Uterus (tissue), 4 donors: ENCODE data around the gene ANKRD33B. TPM values are rescaled to one million over a fixed set of nuclear protein-coding genes. Genes with fewer than 3 reads are reported as not detected.
"Not testable (repeated sequence)": the region's sequence is repeated elsewhere in the genome, so short reads cannot be mapped to it uniquely, and the experiment has no call there.

ENCODE experiments used
- DNase-seq, 2 donors: peaks; one replicate each; pipeline ENCODE4 v3.0.0-alpha.2; 2019 to 2020
- H3K27ac ChIP-seq, 2 donors: fragments of 200-600 bp; sonication (generic); 1 replicate in 1 of 2; 2 replicates in 1 of 2; pipeline ENCODE4 v1.5.1; 2016 to 2018
- H3K27me3 ChIP-seq, 2 donors: fragments of 200-600 bp; sonication (generic); one replicate each; pipeline ENCODE4 v1.5.1; 2018 to 2019; ENCODE audit warnings: control low read depth in 1 of 2
- H3K36me3 ChIP-seq, 2 donors: fragments of 200-600 bp; sonication (generic); one replicate each; pipeline ENCODE4 v1.5.1; 2019; ENCODE audit warnings: control low read depth in 1 of 2
- H3K4me1 ChIP-seq, 2 donors: fragments of 200-600 bp; sonication (generic); one replicate each; pipeline ENCODE4 v1.5.1; 2018 to 2019; ENCODE audit warnings: control low read depth in 1 of 2
- H3K4me3 ChIP-seq, 2 donors: fragments of 200-600 bp; sonication (generic); 1 replicate in 1 of 2; 2 replicates in 1 of 2; pipeline ENCODE4 v1.5.1; 2018 to 2019; ENCODE audit warnings: mild to moderate bottlenecking in 1 of 2
- H3K9me3 ChIP-seq, 2 donors: fragments of 200-600 bp; sonication (generic); one replicate each; pipeline ENCODE4 v1.5.1; 2019; ENCODE audit warnings: control low read depth in 1 of 2
- CTCF ChIP-seq, 4 experiments: fragments of 200-600 bp in 2 of 4; fragments of 450-650 bp in 2 of 4; sonication (generic) in 2 of 4; IDR thresholded peaks; one replicate each; pipeline ENCODE4 v1.5.1; 2016 to 2019; ENCODE audit warnings: antibody characterized with exemption in 4 of 4, mild to moderate bottlenecking in 2 of 4, moderate library complexity in 1 of 4
- POLR2A ChIP-seq, 2 donors: fragments of 450-650 bp; IDR thresholded peaks; one replicate each; pipeline ENCODE4 v1.6.1; 2016; ENCODE audit warnings: antibody characterized with exemption in 2 of 2, mild to moderate bottlenecking in 1 of 2, moderate library complexity in 1 of 2
- intact Hi-C: fragments of 100-400 bp; cut with DNase I; formaldehyde crosslinking; loops from one replicate; pipeline ENCODE4 v1.15.1; 2023; ENCODE audit warnings: low total_unique reads
- total RNA-seq, 4 donors: library from RNA; depleted of rRNA in 3 of 4; stranded (reverse); fragments of >200 nt in 3 of 4; gene quantifications; one replicate each; pipeline versions ENCODE4 v1.1.0 to v1.2.4, GENCODE V29; 2014 to 2023
- donor health status: DM: yes; HTN: yes; CAD: no.

ANKRD33B gene
- total RNA-seq, 4 donors from 2014 or later: 2.1 to 24.1 (median 7.6) TPM

DNA sequence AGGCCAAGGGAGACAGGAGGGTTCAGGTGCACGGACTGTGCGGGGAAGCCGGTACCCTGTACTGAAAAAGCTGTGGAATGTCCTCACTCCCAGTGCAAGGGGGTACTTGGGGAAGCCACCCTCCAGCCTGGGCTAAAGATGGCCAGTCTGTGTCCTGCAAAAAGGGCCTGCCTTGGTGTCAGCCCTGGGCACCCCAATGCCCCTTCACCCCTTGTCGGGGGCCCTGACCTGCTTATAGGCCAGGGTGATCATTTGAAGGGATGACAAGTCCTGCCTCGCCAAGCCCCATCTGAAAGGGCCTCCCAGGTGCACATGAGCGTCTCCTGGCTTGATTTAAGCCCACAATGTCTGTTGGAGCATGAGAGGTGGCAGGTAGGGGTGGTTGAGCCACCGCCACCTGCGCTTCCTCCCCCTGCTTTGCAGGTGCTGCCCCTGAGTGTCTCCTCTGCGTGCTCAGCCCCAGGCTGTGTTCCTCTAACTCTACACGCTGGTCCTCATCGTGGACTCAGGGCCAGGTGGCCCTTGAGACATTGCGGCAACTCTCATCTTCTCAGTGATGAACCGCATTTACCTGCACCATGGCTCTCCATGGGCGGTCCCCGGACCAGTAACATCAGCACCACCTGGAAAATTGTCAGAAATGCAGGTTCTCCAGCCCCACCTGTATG lies 97.0 kb downstream of the ANKRD33B start:
- Histone ChIP-seq H3K27ac (no peak overlapping the region), H3K9me3 (no peaks in the 10 kb centered on the region), H3K4me3 (no peak overlapping the region), H3K36me3 (no peaks in the 10 kb centered on the region), H3K27me3 (no peaks in the 10 kb centered on the region), H3K4me1 (no peaks in the 10 kb centered on the region)
- TF ChIP-seq CTCF (IDR thresholded peaks at IDR 0.05) (no peak), POLR2A (IDR thresholded peaks at IDR 0.05) (no peak)
- DNase-seq: no peak
- intact Hi-C loops: no loop called here

- Histone ChIP-seq H3K27me3 (no peaks in the 10 kb centered on the region), H3K9me3 (no peaks in the 10 kb centered on the region), H3K27ac (no peak overlapping the region), H3K4me1 (no peaks in the 10 kb centered on the region), H3K36me3 (no peaks in the 10 kb centered on the region), H3K4me3 (no peak overlapping the region)
- intact Hi-C loops: no loop called here
- no peak for DNase-seq
- TF ChIP-seq CTCF (IDR thresholded peaks at IDR 0.05): no peak
- no peak for TF ChIP-seq POLR2A (IDR thresholded peaks at IDR 0.05)
Observed at GRCh38 chr5:10661401-10661800, 97.5 kb downstream of the ANKRD33B start.

DNA sequence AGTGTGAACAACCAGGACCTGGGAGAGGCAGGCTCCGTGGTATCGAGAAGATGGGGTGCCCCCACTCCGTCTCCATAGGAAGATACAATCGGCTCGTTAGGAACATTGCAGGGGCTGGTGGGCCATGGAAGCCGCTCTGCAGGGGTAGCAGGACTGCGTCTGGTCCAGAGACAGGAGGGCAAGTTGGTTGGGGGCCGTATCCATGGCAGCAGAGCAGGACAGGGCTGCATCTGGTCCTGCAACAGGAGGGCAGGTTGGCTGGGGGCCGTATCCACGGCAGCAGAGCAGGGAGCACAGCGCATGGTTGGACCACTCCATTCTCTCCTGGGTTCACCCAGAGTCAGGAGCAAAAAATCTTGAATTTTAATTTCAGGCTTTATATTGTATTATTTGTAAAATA lies 98.2 kb downstream of the ANKRD33B start:
- Histone ChIP-seq H3K36me3 (no peaks in the 10 kb centered on the region), H3K27ac (no peak overlapping the region), H3K4me1 (no peaks in the 10 kb centered on the region), H3K4me3 (no peak overlapping the region), H3K9me3 (no peaks in the 10 kb centered on the region), H3K27me3 (no peaks in the 10 kb centered on the region)
- intact Hi-C loops: no loop called here
- DNase-seq: no peak
- TF ChIP-seq POLR2A (IDR thresholded peaks at IDR 0.05) (no peak), CTCF (IDR thresholded peaks at IDR 0.05) (no peak)

- intact Hi-C loops: no loop called here
- TF ChIP-seq POLR2A (IDR thresholded peaks at IDR 0.05): no peak
- no peak for TF ChIP-seq CTCF (IDR thresholded peaks at IDR 0.05)
- H3K9me3 ChIP-seq: no peaks in the 10 kb centered on the region
- no peak overlapping the region for H3K4me3 ChIP-seq
- H3K36me3 ChIP-seq: no peaks in the 10 kb centered on the region
- no peaks in the 10 kb centered on the region for H3K4me1 ChIP-seq
- no peaks in the 10 kb centered on the region for H3K27me3 ChIP-seq
- no peak for DNase-seq
- no peak overlapping the region for H3K27ac ChIP-seq
Observed at GRCh38 chr5:10662661-10663488, 99.0 kb downstream of the ANKRD33B start.

- H3K4me3 ChIP-seq: no peak overlapping the region
Observed at GRCh38 chr5:10663489-10664179, 99.8 kb downstream of the ANKRD33B start.

DNA sequence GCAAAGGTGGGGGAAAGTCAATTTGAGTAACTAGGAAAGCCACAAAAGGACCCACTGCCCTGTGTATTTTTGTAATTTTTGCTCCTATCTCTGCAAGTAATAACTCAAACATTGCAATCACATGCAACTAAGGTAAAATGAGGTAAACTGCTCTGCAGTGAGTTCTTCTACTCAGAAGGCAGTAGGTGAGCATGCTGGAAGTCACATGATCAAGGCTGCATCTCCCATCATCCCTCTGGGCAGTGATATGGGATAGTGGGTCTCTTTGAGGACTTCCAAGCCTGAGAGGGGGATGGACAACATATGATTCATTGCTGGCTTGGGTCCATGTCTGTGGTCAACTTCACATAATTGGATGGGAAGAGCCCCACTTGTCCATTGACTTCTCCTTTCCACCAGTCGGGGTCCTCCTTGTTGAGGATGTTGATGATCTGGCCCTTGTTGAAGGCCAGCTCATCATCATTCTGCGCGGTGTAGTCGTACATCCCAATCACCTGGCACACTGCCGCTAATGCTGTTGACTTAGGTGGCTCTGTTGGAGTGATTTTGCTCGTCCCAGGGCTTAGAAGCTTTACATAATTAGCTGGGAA lies 100.4 kb downstream of the ANKRD33B start:
- H3K4me1 ChIP-seq, H3K27ac ChIP-seq, H3K4me3 ChIP-seq, H3K9me3 ChIP-seq, DNase-seq, H3K27me3 ChIP-seq, intact Hi-C loops, H3K36me3 ChIP-seq: not testable (repeated sequence)

More at GRCh38 chr5:10663489-10664179, 99.8 kb downstream of the ANKRD33B start:
- peak in 1 of 2 donors; percentile 39 for DNase-seq
- H3K27me3 ChIP-seq: no peaks in the 10 kb centered on the region
- TF ChIP-seq POLR2A (IDR thresholded peaks at IDR 0.05) (no peak), CTCF (IDR thresholded peaks at IDR 0.05) (no peak)
- no peaks in the 10 kb centered on the region for H3K9me3 ChIP-seq
- no peaks in the 10 kb centered on the region for H3K4me1 ChIP-seq
- H3K27ac ChIP-seq: no peak overlapping the region
- H3K36me3 ChIP-seq: no peaks in the 10 kb centered on the region
- intact Hi-C loops: no loop called here
